Limb (tissue), 2 donors: Measurements from ENCODE around the gene BAHD1.

Experiments
- DNase-seq, 2 donors: peaks; one replicate each; pipeline ENCODE4 v3.0.0-alpha.2; 2016; ENCODE audit errors: extremely low spot score in 2 of 2

The BAHD1 gene

GRCh38 chr15:40424483-40425115 lies 16.2 kb upstream of the BAHD1 start:
- no peak for DNase-seq

GRCh38 chr15:40425681-40426080 lies 15.1 kb upstream of the BAHD1 start:
- no peak for DNase-seq

GRCh38 chr15:40427188-40427587 lies 13.6 kb upstream of the BAHD1 start:
- DNase-seq, result no peak

- DNase-seq, result no peak
Observed at GRCh38 chr15:40428185-40428584, 12.6 kb upstream of the BAHD1 start.

- DNase-seq, result no peak
Observed at GRCh38 chr15:40429068-40429710, 11.6 kb upstream of the BAHD1 start.

GRCh38 chr15:40430271-40430805 lies 10.4 kb upstream of the BAHD1 start:
- no peak for DNase-seq

GRCh38 chr15:40435023-40435709 lies 5.6 kb upstream of the BAHD1 start:
- DNase-seq, result no peak

- no peak for DNase-seq
Observed at GRCh38 chr15:40435710-40436089, 5.1 kb upstream of the BAHD1 start.

GRCh38 chr15:40436116-40436891 lies 4.4 kb upstream of the BAHD1 start:
- peak in 1 of 2 donors; percentile 65 for DNase-seq

GRCh38 chr15:40436892-40437751 lies 3.6 kb upstream of the BAHD1 start:
- DNase-seq, result no peak

- DNase-seq, result peak in 1 of 2 donors; percentile 40
Observed at GRCh38 chr15:40437752-40438687, 2.7 kb upstream of the BAHD1 start.

GRCh38 chr15:40438712-40439111 lies 2.0 kb upstream of the BAHD1 start:
- DNase-seq, result peak in 1 of 2 donors; percentile 45

GRCh38 chr15:40439461-40439959 lies 1.2 kb upstream of the BAHD1 start:
- peak in 1 of 2 donors; percentile 46 for DNase-seq

GRCh38 chr15:40439960-40440742 lies 602 bp upstream of the BAHD1 start:
- peak in 1 of 2 donors; percentile 65 for DNase-seq

GRCh38 chr15:40441565-40442531 lies 1.1 kb downstream of the BAHD1 start:
- DNase-seq, result peak in 1 of 2 donors; percentile 65

- DNase-seq, result no peak
Observed at GRCh38 chr15:40443255-40443654, 2.5 kb downstream of the BAHD1 start.

- no peak for DNase-seq
Observed at GRCh38 chr15:40443846-40444245, 3.1 kb downstream of the BAHD1 start.
